CD8-positive, alpha-beta memory T cell (primary cell): ENCODE measurements around the gene CD72. TPM values are rescaled to one million over a fixed set of nuclear protein-coding genes. Genes with fewer than 3 reads are reported as not detected.

Experiments
- CTCF ChIA-PET: fragments of 350-600 bp; sonication (Branson Sonifier 250); formaldehyde crosslinking; loops from one replicate; lab custom pipeline; 2021; ENCODE audit warnings: antibody characterized with exemption; lab: Charles Lee
- POLR2A ChIA-PET: fragments of 350-600 bp; sonication (Branson Sonifier 250); formaldehyde crosslinking; loops from one replicate; lab custom pipeline; 2021; ENCODE audit warnings: antibody characterized with exemption; lab: Charles Lee
- DNase-seq, 5 donors: peaks; one replicate each; pipeline versions ENCODE4 v3.0.0 to v3.0.0-alpha.2; 2020 to 2022; ENCODE audit warnings: mixed read lengths in 1 of 5
- H3K27ac ChIP-seq: one replicate; pipeline ENCODE4 v1.7.0; 2013; ENCODE audit warnings: low read depth, mild to moderate bottlenecking, low read length, moderate library complexity
- H3K27me3 ChIP-seq: 2 replicates; pipeline ENCODE4 v1.7.0; 2013; ENCODE audit warnings: low read length, mild to moderate bottlenecking; ENCODE audit not compliant: insufficient read depth, poor library complexity, severe bottlenecking
- H3K36me3 ChIP-seq: 2 replicates; pipeline ENCODE4 v1.7.0; 2013; ENCODE audit warnings: mild to moderate bottlenecking, low read length, moderate library complexity; ENCODE audit not compliant: insufficient read depth
- H3K4me1 ChIP-seq: 2 replicates; pipeline ENCODE4 v1.7.0; 2013; ENCODE audit warnings: mild to moderate bottlenecking, low read length, moderate library complexity; ENCODE audit not compliant: insufficient read depth
- H3K4me3 ChIP-seq: 2 replicates; pipeline ENCODE4 v1.7.0; 2013; ENCODE audit warnings: mild to moderate bottlenecking, low read length
- H3K9me3 ChIP-seq: 2 replicates; pipeline ENCODE4 v1.7.0; 2013; ENCODE audit warnings: mild to moderate bottlenecking, low read length
- H3K27ac Mint-ChIP-seq, 8 donors: one replicate each; pipeline ENCODE4 v1.8.0; 2020 to 2021; ENCODE audit warnings: mixed read lengths in 8 of 8, mild to moderate bottlenecking in 6 of 8, inconsistent platforms in 3 of 8, moderate library complexity in 3 of 8
- H3K27me3 Mint-ChIP-seq, 2 donors: one replicate each; pipeline ENCODE4 v1.8.0; 2020 to 2021; ENCODE audit warnings: mixed read lengths in 2 of 2, mild to moderate bottlenecking in 1 of 2, moderate library complexity in 1 of 2
- H3K36me3 Mint-ChIP-seq, 3 donors: one replicate each; pipeline ENCODE4 v1.8.0; 2020 to 2021; ENCODE audit warnings: mixed read lengths in 3 of 3, inconsistent platforms in 1 of 3, mild to moderate bottlenecking in 1 of 3
- H3K4me1 Mint-ChIP-seq, 3 donors: one replicate each; pipeline ENCODE4 v1.8.0; 2020 to 2021; ENCODE audit warnings: mixed read lengths in 3 of 3, inconsistent platforms in 1 of 3, mild to moderate bottlenecking in 1 of 3
- H3K4me3 Mint-ChIP-seq, 7 donors: one replicate each; pipeline ENCODE4 v1.8.0; 2020 to 2021; ENCODE audit warnings: mixed read lengths in 7 of 7, mild to moderate bottlenecking in 6 of 7, moderate library complexity in 4 of 7, inconsistent platforms in 2 of 7
- H3K9me3 Mint-ChIP-seq, 5 donors: one replicate each; pipeline ENCODE4 v1.8.0; 2020 to 2022; ENCODE audit warnings: mixed read lengths in 5 of 5, mild to moderate bottlenecking in 3 of 5, moderate library complexity in 2 of 5, inconsistent platforms in 1 of 5
- polyA plus RNA-seq: library from polyadenylated mRNA; unstranded; fragments of 300-500 nt; fragmentation: Illumina TruSeq; gene quantifications from one replicate; pipeline ENCODE4 v1.2.3, GENCODE V29; 2021
- total RNA-seq, 2 experiments: library from RNA; stranded (reverse); gene quantifications; one replicate each; pipeline ENCODE4 v1.2.3, GENCODE V29; 2021

Gene CD72
- total and polyA plus RNA-seq, 3 experiments from 2014 or later: 5.1 to 6.5 (median 6.4) TPM

- Mint-ChIP-seq H3K4me3 (peak overlapping the region in 1 of 7 donors; percentile 48), H3K36me3 (peaks cover 0 to 47% (median 4%) of the 10 kb centered on the region in 3 donors), H3K27ac (peak overlapping the region in 3 of 8 donors; percentile 53 to 81 (median 55)), H3K9me3 (no peaks in the 10 kb centered on the region), H3K4me1 (peaks cover 26 to 32% (median 28%) of the 10 kb centered on the region in 3 donors), H3K27me3 (peaks cover 0 to under 1% of the 10 kb centered on the region in 2 donors)
- ChIA-PET POLR2A (no interaction called here), CTCF (interaction anchor here (1.3 to 14.7 kb wide), 8 partner anchors 8 to 140 kb away, joined by 3 to 200 read pairs (median 10); partner anchors contain the start of genes ARHGEF39, CCDC107, CD72 and GBA2)
- no peak for DNase-seq
- H3K36me3 ChIP-seq: peaks cover 11% of the 10 kb centered on the region
- no peaks in the 10 kb centered on the region for H3K27me3 ChIP-seq
- no peak overlapping the region for H3K4me3 ChIP-seq
- peaks cover 13% of the 10 kb centered on the region for H3K4me1 ChIP-seq
- no peak overlapping the region for H3K27ac ChIP-seq
- no peaks in the 10 kb centered on the region for H3K9me3 ChIP-seq
Observed at GRCh38 chr9:35609001-35609819, 9.0 kb downstream of the CD72 start.

GRCh38 chr9:35608221-35608620, 10.0 kb downstream of the CD72 start:
- Histone ChIP-seq H3K4me1 (peaks cover 17% of the 10 kb centered on the region), H3K9me3 (no peaks in the 10 kb centered on the region), H3K36me3 (peaks cover 11% of the 10 kb centered on the region), H3K4me3 (no peak overlapping the region), H3K27me3 (no peaks in the 10 kb centered on the region), H3K27ac (no peak overlapping the region)
- DNase-seq: no peak
- peak overlapping the region in 1 of 8 donors; percentile 88 for H3K27ac Mint-ChIP-seq
- ChIA-PET POLR2A (no interaction called here), CTCF (interaction anchor here (1.3 to 14.7 kb wide), 8 partner anchors 9 to 141 kb away, joined by 3 to 200 read pairs (median 10); partner anchors contain the start of genes ARHGEF39, CCDC107, CD72 and GBA2)
- peaks cover 0 to 2% of the 10 kb centered on the region in 2 donors for H3K27me3 Mint-ChIP-seq
- H3K4me3 Mint-ChIP-seq: peak overlapping the region in 1 of 7 donors; percentile 71
- no peaks in the 10 kb centered on the region for H3K9me3 Mint-ChIP-seq
- peaks cover 36 to 42% (median 38%) of the 10 kb centered on the region in 3 donors for H3K4me1 Mint-ChIP-seq
- peaks cover 0 to 48% (median 4%) of the 10 kb centered on the region in 3 donors for H3K36me3 Mint-ChIP-seq

- Histone ChIP-seq H3K27ac (no peak overlapping the region), H3K4me1 (peaks cover 21% of the 10 kb centered on the region), H3K9me3 (no peaks in the 10 kb centered on the region), H3K4me3 (no peak overlapping the region), H3K27me3 (no peaks in the 10 kb centered on the region), H3K36me3 (peaks cover 11% of the 10 kb centered on the region)
- H3K4me3 Mint-ChIP-seq: peak overlapping the region; percentile 41 to 81 (median 71)
- H3K9me3 Mint-ChIP-seq: no peaks in the 10 kb centered on the region
- peaks cover 0 to 48% (median 4%) of the 10 kb centered on the region in 3 donors for H3K36me3 Mint-ChIP-seq
- peak overlapping the region in 5 of 8 donors; percentile 15 to 83 (median 55) for H3K27ac Mint-ChIP-seq
- peaks cover 39 to 45% (median 45%) of the 10 kb centered on the region in 3 donors for H3K4me1 Mint-ChIP-seq
- peaks cover 0 to 2% of the 10 kb centered on the region in 2 donors for H3K27me3 Mint-ChIP-seq
- POLR2A ChIA-PET: interaction anchor here (0.9 kb wide), 1 partner anchor 123 kb away, joined by 3 read pairs; no protein-coding TSS in a partner anchor
- CTCF ChIA-PET: interaction anchor here (1.2 to 14.7 kb wide), 4 partner anchors 8 to 122 kb away, joined by 5 to 200 read pairs (median 46); partner anchors contain the start of gene SIT1
- DNase-seq: no peak
Observed at GRCh38 chr9:35606726-35607125, 11.5 kb downstream of the CD72 start.

GRCh38 chr9:35606138-35606504, 12.1 kb downstream of the CD72 start:
- H3K4me3 ChIP-seq: peak overlapping the region; percentile 76
- Mint-ChIP-seq H3K4me3 (peak overlapping the region; percentile 76 to 91 (median 82)), H3K9me3 (no peaks in the 10 kb centered on the region), H3K27ac (peak overlapping the region; percentile 41 to 84 (median 76)), H3K36me3 (peaks cover 0 to 48% (median 4%) of the 10 kb centered on the region in 3 donors), H3K27me3 (peaks cover 0 to 2% of the 10 kb centered on the region in 2 donors), H3K4me1 (peaks cover 34 to 39% (median 39%) of the 10 kb centered on the region in 3 donors)
- ChIA-PET CTCF (interaction anchor here (0.8 to 9.2 kb wide), 12 partner anchors 9 to 150 kb away, joined by 3 to 54 read pairs (median 4); partner anchors contain the start of genes ARHGEF39, CREB3 and TLN1), POLR2A (interaction anchor here (0.8 to 3.0 kb wide), 8 partner anchors 9 to 126 kb away, joined by 3 to 19 read pairs (median 6); partner anchors contain the start of genes ARHGEF39, CCDC107, CD72 and CREB3)
- H3K27me3 ChIP-seq: no peaks in the 10 kb centered on the region
- peak overlapping the region; percentile 59 for H3K27ac ChIP-seq
- H3K9me3 ChIP-seq: no peaks in the 10 kb centered on the region
- peaks cover 11% of the 10 kb centered on the region for H3K36me3 ChIP-seq
- H3K4me1 ChIP-seq: peaks cover 21% of the 10 kb centered on the region
- no peak for DNase-seq

- peaks cover 34 to 38% (median 34%) of the 10 kb centered on the region in 3 donors for H3K4me1 Mint-ChIP-seq
Observed at GRCh38 chr9:35605351-35606137, 12.7 kb downstream of the CD72 start.

GRCh38 chr9:35604578-35605350, 13.4 kb downstream of the CD72 start, which contains the start of gene TESK1:
TESK1 (plus strand) TSS chr9:35605262; CDS start chr9:35605620, 358 bp downstream.
- peaks cover 0 to 2% of the 10 kb centered on the region in 2 donors for H3K27me3 Mint-ChIP-seq

More at GRCh38 chr9:35605351-35606137, 12.7 kb downstream of the CD72 start:
- ChIA-PET CTCF (interaction anchor here (0.8 to 9.2 kb wide), 16 partner anchors 9 to 150 kb away, joined by 3 to 54 read pairs (median 4); partner anchors contain the start of genes ARHGEF39, CCDC107, CREB3 and RMRP), POLR2A (interaction anchor here (0.8 to 3.0 kb wide), 10 partner anchors 10 to 144 kb away, joined by 3 to 19 read pairs (median 6); partner anchors contain the start of genes ARHGEF39, CCDC107, CD72 and CREB3)
- Mint-ChIP-seq H3K27me3 (peaks cover 0 to 2% of the 10 kb centered on the region in 2 donors), H3K9me3 (no peaks in the 10 kb centered on the region), H3K36me3 (peaks cover 0 to 46% (median 2%) of the 10 kb centered on the region in 3 donors), H3K27ac (peak overlapping the region; percentile 41 to 84 (median 76)), H3K4me3 (peak overlapping the region; percentile 76 to 91 (median 82))
- Histone ChIP-seq H3K4me1 (peaks cover 21% of the 10 kb centered on the region), H3K27ac (peak overlapping the region; percentile 59), H3K9me3 (no peaks in the 10 kb centered on the region), H3K4me3 (peak overlapping the region; percentile 76), H3K27me3 (no peaks in the 10 kb centered on the region), H3K36me3 (peaks cover 11% of the 10 kb centered on the region)
- DNase-seq: peak; percentile 14 to 64 (median 30)

More at GRCh38 chr9:35604578-35605350, 13.4 kb downstream of the CD72 start, which contains the start of gene TESK1:
- Histone ChIP-seq H3K9me3 (no peaks in the 10 kb centered on the region), H3K27me3 (no peaks in the 10 kb centered on the region), H3K36me3 (peaks cover 11% of the 10 kb centered on the region), H3K4me3 (peak within 1 kb of the TSS; percentile 99), H3K4me1 (peaks cover 21% of the 10 kb centered on the region), H3K27ac (peak within 1 kb of the TSS; percentile 87)
- peak within 1 kb of the TSS; percentile 96 to 100 (median 98) for H3K27ac Mint-ChIP-seq
- CTCF ChIA-PET: interaction anchor here (0.6 to 3.3 kb wide), 12 partner anchors 10 to 151 kb away, joined by 3 to 39 read pairs (median 7); partner anchors contain the start of genes ARHGEF39, CCDC107, CREB3 and RMRP
- H3K9me3 Mint-ChIP-seq: no peaks in the 10 kb centered on the region
- H3K4me1 Mint-ChIP-seq: peaks cover 33 to 38% (median 34%) of the 10 kb centered on the region in 3 donors
- H3K36me3 Mint-ChIP-seq: peaks cover 0 to 41% (median 2%) of the 10 kb centered on the region in 3 donors
- H3K4me3 Mint-ChIP-seq: peak within 1 kb of the TSS; percentile 94 to 99 (median 98)
- peak; percentile 76 to 87 (median 78) for DNase-seq
- POLR2A ChIA-PET: interaction anchor here (0.6 to 3.0 kb wide), 7 partner anchors 11 to 144 kb away, joined by 3 to 19 read pairs (median 5); partner anchors contain the start of genes ARHGEF39, CCDC107, CREB3 and GBA2
